WI38 (cell line): ENCODE measurements around the gene PLXND1.
"Not testable (repeated sequence)": the region's sequence is repeated elsewhere in the genome, so short reads cannot be mapped to it uniquely, and the experiment has no call there.

Source experiments
- H3K4me3 ChIP-seq: 2 replicates; pipeline ENCODE4 v1.5.1; 2011; ENCODE audit warnings: low read depth, mild to moderate bottlenecking, control low read depth, low read length
- TF ChIP-seq, protein P1 (sequence below): IDR thresholded peaks from 2 replicates; pipeline ENCODE4 v1.5.1; 2012; ENCODE audit warnings: low read depth, mild to moderate bottlenecking, control low read depth, low read length

The PLXND1 gene

DNA sequence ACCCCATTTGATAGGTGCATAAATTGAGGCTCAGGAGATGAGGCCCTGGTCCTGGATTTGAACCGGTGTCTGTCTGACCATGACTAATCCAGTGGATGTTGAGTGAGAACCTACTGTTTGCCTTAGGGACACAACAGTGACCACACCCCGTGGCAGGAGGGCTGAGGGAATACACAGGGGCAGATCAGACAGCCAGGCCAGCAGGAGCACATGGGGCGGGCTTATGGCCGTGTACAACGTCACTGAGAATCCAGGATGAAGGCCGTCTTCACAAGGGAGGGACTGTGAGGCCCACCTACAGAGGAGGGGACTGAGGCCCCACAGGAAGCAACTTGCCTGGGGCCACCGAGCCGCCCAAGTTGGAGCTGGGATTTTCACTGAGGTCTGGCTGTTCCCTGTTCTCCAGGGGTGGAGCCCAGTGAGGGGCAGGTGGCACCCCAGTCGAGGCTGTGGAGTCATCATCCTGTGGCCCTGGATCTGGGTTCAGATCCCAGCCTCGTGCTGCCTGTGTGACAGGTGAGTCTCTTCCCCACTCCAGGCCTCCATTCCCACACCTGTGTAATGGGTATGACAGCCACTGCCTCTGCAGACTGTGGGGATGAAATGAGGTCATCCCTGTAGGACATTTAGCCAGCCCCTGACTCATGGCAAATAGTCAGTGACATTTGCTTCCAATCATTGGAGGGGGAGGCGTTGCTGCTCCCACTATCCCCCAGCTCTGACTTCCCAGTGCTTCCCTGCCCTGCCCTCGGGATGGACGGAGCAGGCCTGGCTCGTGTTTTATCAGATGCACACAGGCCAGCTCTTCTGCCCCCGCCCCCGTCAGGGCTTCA lies 6.3 kb upstream of the PLXND1 start:
- TF ChIP-seq, protein P1, sequence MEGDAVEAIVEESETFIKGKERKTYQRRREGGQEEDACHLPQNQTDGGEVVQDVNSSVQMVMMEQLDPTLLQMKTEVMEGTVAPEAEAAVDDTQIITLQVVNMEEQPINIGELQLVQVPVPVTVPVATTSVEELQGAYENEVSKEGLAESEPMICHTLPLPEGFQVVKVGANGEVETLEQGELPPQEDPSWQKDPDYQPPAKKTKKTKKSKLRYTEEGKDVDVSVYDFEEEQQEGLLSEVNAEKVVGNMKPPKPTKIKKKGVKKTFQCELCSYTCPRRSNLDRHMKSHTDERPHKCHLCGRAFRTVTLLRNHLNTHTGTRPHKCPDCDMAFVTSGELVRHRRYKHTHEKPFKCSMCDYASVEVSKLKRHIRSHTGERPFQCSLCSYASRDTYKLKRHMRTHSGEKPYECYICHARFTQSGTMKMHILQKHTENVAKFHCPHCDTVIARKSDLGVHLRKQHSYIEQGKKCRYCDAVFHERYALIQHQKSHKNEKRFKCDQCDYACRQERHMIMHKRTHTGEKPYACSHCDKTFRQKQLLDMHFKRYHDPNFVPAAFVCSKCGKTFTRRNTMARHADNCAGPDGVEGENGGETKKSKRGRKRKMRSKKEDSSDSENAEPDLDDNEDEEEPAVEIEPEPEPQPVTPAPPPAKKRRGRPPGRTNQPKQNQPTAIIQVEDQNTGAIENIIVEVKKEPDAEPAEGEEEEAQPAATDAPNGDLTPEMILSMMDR, result no peak
- H3K4me3 ChIP-seq, result no peak overlapping the region

DNA sequence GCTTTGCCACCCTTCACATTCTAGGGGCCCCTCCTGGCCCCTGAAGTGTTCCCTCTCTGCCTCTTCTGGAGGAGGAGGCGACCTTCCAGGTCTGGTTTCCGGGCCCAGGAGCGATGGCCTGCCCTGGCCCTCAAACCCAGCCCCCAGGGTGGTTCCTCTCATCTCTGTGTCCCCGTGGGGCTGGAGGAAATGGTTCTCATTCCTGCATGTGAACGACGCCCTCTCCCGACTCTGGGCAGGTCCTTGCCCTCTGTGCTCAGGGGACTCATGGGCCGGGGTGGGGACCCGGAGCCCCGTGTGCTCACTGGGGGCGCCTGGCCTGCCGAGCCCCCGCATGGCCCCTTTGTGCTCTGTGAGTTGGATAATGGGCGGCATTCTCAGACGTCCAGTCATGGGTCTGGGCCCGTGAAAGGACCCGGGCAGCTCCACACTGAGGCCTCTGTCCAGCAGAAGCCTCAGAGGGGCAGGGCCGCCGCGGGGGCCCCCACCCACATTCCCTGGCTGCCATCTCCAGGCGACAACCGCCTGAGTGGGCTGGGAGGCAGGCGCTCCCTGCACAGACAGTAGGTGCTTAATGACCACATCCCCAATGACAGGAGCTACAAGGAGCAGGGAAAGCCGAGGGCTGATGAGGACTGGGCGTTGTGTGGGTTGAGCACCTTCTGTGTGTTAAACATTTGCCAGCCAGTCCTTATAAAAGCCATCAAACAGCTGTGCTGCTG lies 5.5 kb upstream of the PLXND1 start:
- TF ChIP-seq, protein P1, result no peak
- H3K4me3 ChIP-seq, result no peak overlapping the region

DNA sequence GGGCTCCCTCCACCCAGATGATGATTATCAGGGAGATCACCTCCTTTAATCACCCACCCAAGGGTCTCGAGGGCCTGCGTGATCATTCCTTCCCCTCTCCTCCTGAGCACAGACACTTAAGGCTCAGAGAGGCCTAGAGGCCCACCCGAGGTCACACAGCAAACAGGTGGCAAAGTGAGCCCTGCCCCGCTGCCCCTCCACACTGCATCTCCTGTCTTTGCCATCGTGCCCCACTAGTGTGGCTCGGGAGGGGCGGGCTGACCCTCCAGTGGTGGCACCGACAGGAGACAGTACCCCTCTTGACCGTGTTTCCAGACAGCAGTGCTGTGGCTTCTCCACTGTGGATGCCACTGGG lies 4.9 kb upstream of the PLXND1 start:
- TF ChIP-seq, protein P1, result no peak
- H3K4me3 ChIP-seq, result no peak overlapping the region

DNA sequence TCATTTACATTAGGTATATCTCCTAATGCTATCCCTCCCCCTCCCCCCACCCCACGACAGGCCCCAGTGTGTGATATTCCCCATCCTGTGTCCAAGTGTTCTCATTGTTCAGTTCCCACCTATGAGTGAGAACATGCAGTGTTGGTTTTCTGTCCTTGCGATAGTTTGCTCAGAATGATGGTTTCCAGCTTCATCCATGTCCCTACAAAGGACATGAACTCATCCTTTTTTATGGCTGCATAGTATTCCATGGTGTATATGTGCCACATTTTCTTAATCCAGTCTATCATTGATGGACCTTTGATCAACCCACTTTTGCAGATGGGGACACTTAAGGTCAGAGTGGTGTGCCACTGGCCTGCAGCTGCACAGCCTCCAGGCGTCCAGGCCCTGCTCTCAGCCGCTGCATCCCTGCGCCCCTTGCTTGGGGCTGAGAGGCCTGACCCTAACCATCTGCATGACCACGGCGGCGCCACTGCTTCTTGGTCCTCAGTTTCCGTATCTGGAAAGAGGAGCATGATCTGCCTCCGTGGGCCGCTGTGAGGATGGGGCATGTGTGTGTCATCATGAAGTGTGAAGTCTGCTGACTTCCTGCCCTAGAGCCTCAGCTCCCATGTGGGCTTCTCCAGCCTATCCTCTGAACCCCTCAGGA lies 4.4 kb upstream of the PLXND1 start:
- not testable (repeated sequence) for H3K4me3 ChIP-seq

DNA sequence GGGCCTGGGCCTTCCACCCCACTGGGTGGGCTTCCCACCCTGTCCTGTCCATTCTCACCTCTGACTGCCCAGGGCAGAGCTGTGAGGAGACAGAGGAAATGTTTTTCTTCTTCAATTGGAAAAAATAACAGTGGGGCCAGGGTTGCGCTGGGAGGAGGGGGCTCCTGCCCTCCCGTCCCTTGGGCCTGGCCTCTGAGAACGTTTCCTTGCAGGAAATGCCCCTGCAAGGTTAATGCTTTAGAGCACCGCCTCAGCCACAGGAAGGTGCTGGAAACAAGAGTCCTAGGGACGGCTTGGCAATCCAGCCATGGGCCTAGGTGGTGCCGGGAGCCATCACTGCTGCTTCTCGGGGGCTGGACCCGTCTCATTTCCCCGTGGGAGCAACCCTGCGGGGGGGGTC lies 3.8 kb upstream of the PLXND1 start:
- TF ChIP-seq, protein P1, result no peak
- no peak overlapping the region for H3K4me3 ChIP-seq

DNA sequence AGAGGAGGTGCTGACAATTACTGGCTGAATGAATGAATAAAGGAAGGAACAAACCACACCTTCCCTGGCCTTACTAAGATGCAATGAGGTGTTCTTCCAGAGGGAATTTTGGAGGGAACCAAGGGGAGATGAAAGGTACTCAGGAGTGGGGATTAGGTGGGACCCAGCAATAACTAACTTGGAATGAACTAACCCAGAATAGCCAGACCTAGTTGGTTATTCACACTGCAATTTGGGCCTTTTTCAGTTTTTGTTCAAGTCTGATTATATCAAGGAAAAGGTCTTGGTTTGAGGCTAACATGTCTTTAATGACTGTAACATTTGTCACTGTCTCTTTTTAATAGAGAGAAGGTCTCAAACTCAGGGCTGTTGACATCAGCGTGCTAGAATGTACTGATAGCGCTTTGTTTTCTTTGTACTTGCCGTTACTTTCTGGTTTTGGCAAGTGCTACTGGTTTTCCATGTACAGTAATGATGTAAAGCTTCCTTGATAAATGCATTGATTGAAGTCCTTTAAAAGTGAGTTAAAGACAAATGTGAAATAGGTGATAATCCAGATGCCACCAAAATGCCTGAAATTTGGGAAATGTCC lies 3.2 kb upstream of the PLXND1 start:
- TF ChIP-seq, protein P1, result no peak
- no peak overlapping the region for H3K4me3 ChIP-seq

DNA sequence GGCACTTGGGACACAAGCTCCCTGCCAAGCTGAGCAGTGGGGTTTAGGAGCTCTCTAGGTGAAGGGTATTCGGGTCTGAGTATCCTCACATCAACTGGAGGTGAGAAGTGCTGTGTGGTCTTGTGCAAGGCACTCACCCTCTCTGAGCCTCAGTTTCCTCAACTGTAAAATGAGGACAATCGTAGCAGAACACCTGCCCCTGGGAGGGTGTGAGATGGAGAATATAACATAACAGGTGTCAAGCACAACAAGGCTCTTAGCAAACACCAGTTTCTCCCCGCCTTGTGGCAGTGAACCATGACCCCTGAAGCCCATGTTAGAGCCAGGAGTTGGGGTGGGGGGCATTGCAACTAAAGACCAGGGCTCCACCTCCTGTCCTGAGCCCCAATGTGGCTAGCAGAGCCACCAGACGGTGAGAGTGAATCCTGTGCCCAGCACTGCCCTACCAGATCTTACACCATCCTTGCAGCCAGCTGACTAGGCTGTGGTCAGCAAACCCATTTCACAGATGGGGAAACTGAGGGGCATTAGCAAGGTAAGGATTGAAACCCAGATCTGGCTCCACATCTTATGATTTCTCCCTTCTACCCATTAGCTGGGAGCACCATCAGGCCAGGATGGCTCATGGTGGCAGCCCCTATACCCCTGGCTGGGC lies 2.6 kb upstream of the PLXND1 start:
- H3K4me3 ChIP-seq, result no peak overlapping the region
- TF ChIP-seq, protein P1, result no peak
